ENCODE measurements around the gene ZNF775. TPM values are rescaled to one million over a fixed set of nuclear protein-coding genes. Genes with fewer than 3 reads are reported as not detected.
A peak's percentile ranks its signal among the peaks of the same experiment; 100 is the strongest.

ZNF775 gene
- polyA plus RNA-seq, 1 experiment, result 2.2 TPM

DNA sequence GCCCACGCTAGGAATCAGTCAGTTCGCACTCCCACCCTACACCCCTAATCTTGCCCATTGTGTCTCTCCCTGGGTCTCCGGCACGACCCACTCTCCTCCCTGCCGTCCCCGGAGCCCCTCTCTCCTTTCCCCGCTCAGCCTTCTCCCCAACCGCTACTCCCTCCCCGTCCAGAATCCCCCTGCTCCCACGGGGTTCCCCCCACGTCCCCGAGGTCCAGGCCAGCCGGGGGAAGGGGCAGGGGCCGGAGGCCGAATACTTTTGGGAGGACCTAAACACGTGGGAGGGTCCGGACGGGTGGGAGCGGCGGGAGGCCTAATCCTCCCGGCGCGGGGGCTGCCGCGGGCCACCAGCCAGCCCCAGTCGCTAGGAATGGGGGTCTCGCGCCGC lies 38.3 kb upstream of the ZNF775 start:
- CTCF ChIA-PET, result no interaction called here

DNA sequence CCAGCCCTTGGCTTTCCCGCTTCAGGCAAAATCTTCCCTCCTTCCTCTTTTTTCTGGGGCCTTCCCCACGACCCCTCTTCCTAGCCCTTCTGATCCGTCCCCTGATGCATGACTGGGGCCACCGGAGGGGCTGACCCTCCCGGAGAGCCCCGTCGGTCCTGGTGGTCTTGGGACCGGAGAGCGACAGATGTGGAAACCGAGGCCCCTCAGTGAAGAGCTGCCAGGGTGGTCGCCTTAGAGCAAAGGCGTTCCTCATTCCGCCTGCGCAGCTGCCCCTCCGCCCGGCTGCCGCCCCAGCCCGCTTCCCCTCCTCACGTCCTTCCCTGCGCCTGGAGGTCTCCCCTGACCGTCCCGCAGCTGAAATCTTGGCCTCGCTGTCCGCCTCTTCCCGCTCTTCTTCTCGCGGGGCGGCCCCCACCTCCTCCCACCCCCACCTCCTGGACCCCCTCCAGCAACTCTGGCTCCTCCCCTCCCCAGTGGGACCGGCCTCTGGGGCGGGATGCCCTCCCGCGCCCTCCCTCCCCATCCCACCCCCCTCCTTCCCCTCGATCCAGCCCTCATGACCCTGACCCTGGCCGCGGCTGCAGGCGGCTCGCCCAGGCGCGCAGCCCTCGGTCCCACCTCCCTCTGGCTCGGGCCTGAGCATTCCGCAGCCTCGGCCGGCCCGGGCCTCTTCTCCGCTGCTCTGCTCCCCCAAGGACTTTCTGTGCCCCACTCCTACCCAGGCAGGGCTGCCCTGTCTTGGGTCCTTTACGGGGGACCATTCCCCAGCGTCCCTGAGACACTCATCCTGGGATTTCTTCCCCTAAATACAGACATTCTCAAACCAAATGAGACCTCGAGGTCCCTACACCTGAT lies 37.6 kb upstream of the ZNF775 start, which contains the start of gene RARRES2:
Gene RARRES2, minus strand, starts transcription at position 367 of the 858 bp plus-strand sequence. CDS start 1,020 bp downstream, outside the sequence.
- Histone ChIP-seq H3K9me3 (ENCODE audit: control insufficient read depth, insufficient read depth, low read length) (peaks cover 10% of the 10 kb centered on the region), H3K27ac (ENCODE audit: low read depth, low read length) (no peak within 1 kb of the TSS), H3K27me3 (ENCODE audit: control insufficient read depth, insufficient read depth, low read length) (peaks cover 41% of the 10 kb centered on the region), H3K4me3 (ENCODE audit: low read depth, low read length) (peak within 1 kb of the TSS; percentile 46)
- ChIA-PET POLR2A (no interaction called here), CTCF (no interaction called here)
- TF ChIP-seq, protein P1, sequence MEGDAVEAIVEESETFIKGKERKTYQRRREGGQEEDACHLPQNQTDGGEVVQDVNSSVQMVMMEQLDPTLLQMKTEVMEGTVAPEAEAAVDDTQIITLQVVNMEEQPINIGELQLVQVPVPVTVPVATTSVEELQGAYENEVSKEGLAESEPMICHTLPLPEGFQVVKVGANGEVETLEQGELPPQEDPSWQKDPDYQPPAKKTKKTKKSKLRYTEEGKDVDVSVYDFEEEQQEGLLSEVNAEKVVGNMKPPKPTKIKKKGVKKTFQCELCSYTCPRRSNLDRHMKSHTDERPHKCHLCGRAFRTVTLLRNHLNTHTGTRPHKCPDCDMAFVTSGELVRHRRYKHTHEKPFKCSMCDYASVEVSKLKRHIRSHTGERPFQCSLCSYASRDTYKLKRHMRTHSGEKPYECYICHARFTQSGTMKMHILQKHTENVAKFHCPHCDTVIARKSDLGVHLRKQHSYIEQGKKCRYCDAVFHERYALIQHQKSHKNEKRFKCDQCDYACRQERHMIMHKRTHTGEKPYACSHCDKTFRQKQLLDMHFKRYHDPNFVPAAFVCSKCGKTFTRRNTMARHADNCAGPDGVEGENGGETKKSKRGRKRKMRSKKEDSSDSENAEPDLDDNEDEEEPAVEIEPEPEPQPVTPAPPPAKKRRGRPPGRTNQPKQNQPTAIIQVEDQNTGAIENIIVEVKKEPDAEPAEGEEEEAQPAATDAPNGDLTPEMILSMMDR (IDR thresholded peaks at IDR 0.05; ENCODE audit: low read depth, low read length), result no peak
- no peak for DNase-seq (ENCODE audit: low read depth, low spot score)

More for the DNA sequence above, 38.3 kb upstream of the ZNF775 start:
- Histone ChIP-seq H3K27ac (ENCODE audit: low read depth, low read length) (no peak overlapping the region), H3K27me3 (ENCODE audit: control insufficient read depth, insufficient read depth, low read length) (peaks cover 38% of the 10 kb centered on the region), H3K9me3 (ENCODE audit: control insufficient read depth, insufficient read depth, low read length) (peaks cover 10% of the 10 kb centered on the region), H3K4me3 (ENCODE audit: low read depth, low read length) (peak overlapping the region; percentile 46)
- DNase-seq (ENCODE audit: low read depth, low spot score), result no peak
- TF ChIP-seq, protein P1 (IDR thresholded peaks at IDR 0.05; ENCODE audit: low read depth, low read length), result no peak
- POLR2A ChIA-PET, result no interaction called here

DNA sequence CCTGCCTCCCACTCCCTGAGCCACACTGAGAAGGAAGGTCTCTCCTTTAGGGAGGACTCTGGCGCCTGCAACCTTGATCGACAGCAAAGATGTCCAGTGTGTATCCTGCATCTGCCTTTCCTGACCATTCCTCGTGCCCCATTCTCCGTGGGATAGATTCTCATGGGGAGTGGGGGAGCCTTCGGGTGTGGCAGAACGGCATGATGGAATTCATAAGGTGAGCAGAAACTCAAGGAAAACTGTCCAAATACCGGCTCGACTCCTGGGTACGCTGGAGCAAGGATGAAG lies 37.1 kb upstream of the ZNF775 start:
- CTCF ChIA-PET, result interaction anchor here (2.3 kb wide), 1 partner anchor 14 kb away, joined by 16 read pairs; no protein-coding TSS in a partner anchor

DNA sequence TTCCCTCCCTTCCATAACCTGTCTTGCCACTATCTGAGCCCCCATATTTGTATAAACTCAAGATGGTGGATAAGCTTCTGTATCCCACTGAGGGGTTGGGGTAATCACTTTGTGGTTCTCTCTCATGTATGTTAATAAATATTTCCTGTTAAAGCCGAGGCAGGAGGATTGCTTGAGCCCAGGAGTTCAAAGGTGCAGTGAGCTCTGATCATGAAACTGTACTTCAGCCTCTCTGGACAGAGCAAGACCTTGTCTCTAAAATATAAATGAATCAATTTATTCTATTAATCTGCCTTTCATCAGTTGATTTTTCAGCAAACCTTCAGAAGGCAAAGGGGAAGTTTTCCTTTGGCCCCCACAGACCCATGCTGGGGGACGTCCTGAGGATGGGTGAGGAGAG lies 35.9 kb upstream of the ZNF775 start:
- H3K4me3 ChIP-seq (ENCODE audit: low read depth, low read length), result no peak overlapping the region
- CTCF ChIA-PET, result interaction anchor here (2.3 kb wide), 1 partner anchor 13 kb away, joined by 16 read pairs; no protein-coding TSS in a partner anchor
- peaks cover 14% of the 10 kb centered on the region for H3K9me3 ChIP-seq (ENCODE audit: control insufficient read depth, insufficient read depth, low read length)
- no peak overlapping the region for H3K27ac ChIP-seq (ENCODE audit: low read depth, low read length)
- peaks cover 41% of the 10 kb centered on the region for H3K27me3 ChIP-seq (ENCODE audit: control insufficient read depth, insufficient read depth, low read length)
- TF ChIP-seq, protein P1 (IDR thresholded peaks at IDR 0.05; ENCODE audit: low read depth, low read length), result no peak
- no peak for DNase-seq (ENCODE audit: low read depth, low spot score)
- POLR2A ChIA-PET, result no interaction called here

More for the DNA sequence above, 37.1 kb upstream of the ZNF775 start:
- TF ChIP-seq, protein P1 (IDR thresholded peaks at IDR 0.05; ENCODE audit: low read depth, low read length), result no peak
- POLR2A ChIA-PET, result no interaction called here
- DNase-seq (ENCODE audit: low read depth, low spot score), result no peak
- Histone ChIP-seq H3K9me3 (ENCODE audit: control insufficient read depth, insufficient read depth, low read length) (peaks cover 10% of the 10 kb centered on the region), H3K27me3 (ENCODE audit: control insufficient read depth, insufficient read depth, low read length) (peaks cover 41% of the 10 kb centered on the region), H3K27ac (ENCODE audit: low read depth, low read length) (no peak overlapping the region), H3K4me3 (ENCODE audit: low read depth, low read length) (no peak overlapping the region)

DNA sequence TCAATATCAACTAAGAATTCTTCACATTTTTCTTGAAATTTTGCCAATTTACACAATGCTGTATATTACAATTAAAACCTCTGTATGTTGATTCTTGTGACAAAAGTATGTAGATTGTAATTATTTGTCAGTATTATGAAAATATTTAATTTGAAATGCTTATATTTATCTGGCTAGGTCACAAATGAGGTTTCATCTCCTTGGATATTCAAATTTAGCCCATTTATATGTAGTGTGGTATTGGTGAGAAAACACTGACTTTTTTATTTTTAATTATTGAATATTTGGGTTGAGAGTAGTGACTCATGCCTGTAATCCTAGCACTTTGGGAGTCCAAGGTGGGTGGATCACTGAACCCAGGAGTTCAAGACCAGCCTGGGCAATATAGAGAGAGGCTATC lies 34.8 kb upstream of the ZNF775 start:
- ChIA-PET CTCF (interaction anchor here (2.3 kb wide), 1 partner anchor 12 kb away, joined by 16 read pairs; no protein-coding TSS in a partner anchor), POLR2A (no interaction called here)
- H3K4me3 ChIP-seq (ENCODE audit: low read depth, low read length), result no peak overlapping the region
- H3K9me3 ChIP-seq (ENCODE audit: control insufficient read depth, insufficient read depth, low read length), result peaks cover 15% of the 10 kb centered on the region
- H3K27ac ChIP-seq (ENCODE audit: low read depth, low read length), result no peak overlapping the region
- TF ChIP-seq, protein P1 (IDR thresholded peaks at IDR 0.05; ENCODE audit: low read depth, low read length), result no peak
- DNase-seq (ENCODE audit: low read depth, low spot score), result no peak
- peaks cover 41% of the 10 kb centered on the region for H3K27me3 ChIP-seq (ENCODE audit: control insufficient read depth, insufficient read depth, low read length)
